Measurements from ENCODE around the gene RND2.

- TF ChIP-seq CTCF (IDR thresholded peaks at IDR 0.05): no peak
- no peak for TF ChIP-seq EZH2 (IDR thresholded peaks at IDR 0.05; ENCODE audit: borderline replicate concordance, insufficient read depth, low read depth, low read length, poor library complexity, severe bottlenecking)
Observed at GRCh38 chr17:42985225-42985624, 39.8 kb upstream of the RND2 start.

Measured in B cell (primary cell).